Stimulated activated CD4-positive, alpha-beta T cell treated with anti-CD3 and anti-CD28 coated beads, Interleukin-12 subunit alpha, Interleukin-12 subunit beta, amount 100 ng/mL, for 4 hours (primary cell): ENCODE results near the gene HPS1.

Experiments used
- DNase-seq: peaks from one replicate; pipeline ENCODE4 v3.0.0-alpha.2; 2020

HPS1 gene

GRCh38 chr10:98446661-98447221 is at the start of gene HPS1:
Gene HPS1, minus strand, starts transcription at chr10:98446935. Its CDS starts 3,695 bp downstream, at chr10:98443240.
- peak; percentile 86 for DNase-seq

GRCh38 chr10:98492763-98493162 is 46.0 kb upstream of the HPS1 start:
- DNase-seq = no peak

GRCh38 chr10:98489561-98490481 is 43.1 kb upstream of the HPS1 start:
- no peak for DNase-seq

- DNase-seq = no peak
These were observed 42.1 kb upstream of the HPS1 start for GRCh38 chr10:98488669-98489430.

GRCh38 chr10:98487649-98488048 is 40.9 kb upstream of the HPS1 start:
- DNase-seq = no peak

GRCh38 chr10:98486421-98486820 is 39.7 kb upstream of the HPS1 start:
- DNase-seq = no peak

- no peak for DNase-seq
These were observed 39.2 kb upstream of the HPS1 start for GRCh38 chr10:98485959-98486358.

- DNase-seq = no peak
These were observed 36.9 kb upstream of the HPS1 start for GRCh38 chr10:98483658-98484057.

- no peak for DNase-seq
These were observed 35.4 kb upstream of the HPS1 start for GRCh38 chr10:98482096-98482495.

GRCh38 chr10:98481404-98481945 is 34.7 kb upstream of the HPS1 start:
- DNase-seq = no peak

GRCh38 chr10:98478430-98479222 is 31.9 kb upstream of the HPS1 start:
- DNase-seq = no peak

GRCh38 chr10:98477861-98478260 is 31.1 kb upstream of the HPS1 start:
- DNase-seq = no peak

- DNase-seq = no peak
These were observed 27.9 kb upstream of the HPS1 start for GRCh38 chr10:98474628-98475027.

- DNase-seq = no peak
These were observed 25.5 kb upstream of the HPS1 start for GRCh38 chr10:98472196-98472595.

- no peak for DNase-seq
These were observed 24.1 kb upstream of the HPS1 start for GRCh38 chr10:98470850-98471249.

GRCh38 chr10:98469001-98469931 is 22.5 kb upstream of the HPS1 start:
- no peak for DNase-seq

- DNase-seq = peak; percentile 48
These were observed 21.0 kb upstream of the HPS1 start for GRCh38 chr10:98467506-98468318.

GRCh38 chr10:98466861-98467505 is 20.2 kb upstream of the HPS1 start:
- DNase-seq = no peak

- no peak for DNase-seq
These were observed 19.1 kb upstream of the HPS1 start for GRCh38 chr10:98465866-98466265.
